Measurements from ENCODE around the gene TRPM4.

The TRPM4 gene

DNA sequence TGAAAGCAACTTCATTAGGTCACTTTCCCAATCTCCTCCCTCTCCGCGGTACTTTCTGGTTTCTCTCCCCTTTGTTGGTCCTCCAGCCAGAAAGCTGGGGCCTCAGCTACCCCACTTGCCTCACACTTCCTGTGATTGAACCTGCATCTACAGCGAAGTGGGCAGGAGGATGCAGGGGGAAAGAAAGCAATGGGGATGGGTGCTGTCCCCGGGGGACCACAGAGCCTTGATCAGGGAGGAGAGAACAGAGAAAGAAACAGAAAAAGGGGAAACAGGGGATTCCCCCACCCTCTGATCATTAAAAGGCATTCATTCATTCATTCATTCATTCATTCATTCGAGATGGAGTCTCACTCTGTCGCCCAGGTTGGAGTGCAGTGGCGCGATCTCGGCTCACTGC lies 74.2 kb downstream of the TRPM4 start:
- DNase-seq (ENCODE audit: low spot score) = no peak

DNA sequence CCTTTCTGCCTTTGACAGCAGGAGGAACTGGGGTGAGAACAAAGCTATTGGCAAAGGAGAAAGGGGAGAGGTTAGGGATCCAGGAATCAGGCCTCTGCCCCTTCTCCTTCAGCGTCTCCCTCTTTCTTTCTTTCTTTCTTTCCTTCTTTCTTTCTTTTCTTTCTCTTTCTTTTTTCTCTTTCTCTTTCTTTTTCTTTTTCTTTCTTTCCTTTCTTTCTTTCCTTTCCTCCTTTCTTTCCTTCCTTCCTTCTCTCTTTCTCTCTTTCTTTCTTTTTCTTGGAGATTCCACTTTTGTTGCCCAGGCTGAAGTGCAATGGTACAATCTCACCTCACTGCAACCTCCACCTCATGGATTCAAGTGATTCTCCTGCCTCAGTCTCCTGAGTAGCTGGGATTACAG lies 75.6 kb downstream of the TRPM4 start:
- no peak for DNase-seq (ENCODE audit: low spot score)

DNA sequence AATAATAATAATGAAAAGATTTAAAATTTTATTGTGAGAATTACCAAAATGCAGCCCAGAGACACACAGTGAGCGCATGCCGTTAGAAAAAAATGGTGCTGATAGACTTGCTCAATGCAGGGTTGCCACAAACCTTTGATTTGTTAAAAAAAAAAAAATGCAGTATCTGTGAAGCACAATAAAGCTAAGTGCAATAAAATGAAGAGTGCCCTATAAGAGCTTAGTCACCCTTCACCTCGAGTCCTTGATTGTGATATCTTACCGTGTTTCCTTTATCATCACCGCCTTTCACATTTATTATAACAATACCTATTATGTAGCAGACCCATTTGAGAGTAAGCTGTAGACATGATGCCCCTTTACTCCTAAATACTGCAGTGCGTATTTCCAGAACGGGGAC lies 84.2 kb downstream of the TRPM4 start:
- no peak for DNase-seq (ENCODE audit: low spot score)

DNA sequence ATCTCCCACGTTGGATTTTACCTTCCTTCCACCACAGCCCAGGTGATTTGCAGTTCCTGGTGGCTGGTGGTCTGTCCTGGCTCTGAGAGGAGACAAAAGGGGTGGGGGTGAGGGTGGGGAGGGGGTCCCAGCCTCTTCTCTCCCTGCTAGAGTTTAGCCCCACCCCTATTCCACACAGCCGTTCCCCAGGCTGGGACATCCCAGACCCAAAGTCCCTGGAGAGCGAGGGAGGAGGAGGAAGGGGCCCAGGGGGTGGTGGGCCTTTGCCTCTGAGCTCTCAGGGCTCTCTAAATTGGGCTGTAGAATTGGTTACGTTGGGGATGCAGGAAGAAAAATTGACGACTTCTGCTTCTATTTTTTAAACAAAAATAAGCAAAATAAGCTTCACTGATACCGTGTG lies 85.5 kb downstream of the TRPM4 start:
- DNase-seq (ENCODE audit: low spot score) = no peak

DNA sequence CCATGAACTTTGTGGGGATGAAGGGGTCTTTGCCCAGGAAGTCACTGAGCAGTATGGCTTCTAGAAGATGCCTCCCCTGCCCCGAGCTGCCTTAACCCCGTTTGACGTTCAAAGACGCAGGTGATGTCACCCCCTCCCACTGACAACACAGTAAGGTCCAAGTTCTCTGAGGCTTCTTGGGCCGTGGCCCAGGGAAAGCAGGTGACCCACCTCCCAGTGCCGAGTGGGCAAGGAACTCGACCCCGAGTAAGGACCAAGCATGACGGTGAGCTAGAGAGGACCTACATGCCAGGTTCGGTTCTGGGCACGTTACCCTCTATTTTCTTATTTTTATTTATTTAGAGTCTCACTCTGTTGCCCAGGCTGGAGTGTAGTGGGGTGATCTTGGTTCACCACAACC lies 86.1 kb downstream of the TRPM4 start:
- DNase-seq (ENCODE audit: low spot score) = no peak

DNA sequence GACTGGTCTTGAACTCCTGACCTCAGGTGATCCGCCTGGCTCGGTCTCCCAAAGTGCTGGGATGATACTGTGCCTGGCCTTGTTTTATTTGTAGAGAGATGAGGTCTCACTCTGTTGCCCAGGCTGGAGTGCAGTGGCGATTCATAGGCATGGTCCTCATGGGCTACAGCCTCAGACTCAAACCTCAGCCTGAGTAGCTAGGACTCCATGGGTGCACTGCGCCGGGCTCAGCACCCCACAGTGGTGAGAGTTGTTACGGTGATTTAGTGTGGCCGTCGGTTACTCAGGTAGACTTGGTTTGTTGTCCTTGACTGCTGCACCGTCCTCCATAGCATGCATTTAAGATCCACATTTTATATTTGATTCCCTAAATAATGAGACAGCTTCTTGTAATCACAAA lies 86.7 kb downstream of the TRPM4 start:
- no peak for DNase-seq (ENCODE audit: low spot score)

DNA sequence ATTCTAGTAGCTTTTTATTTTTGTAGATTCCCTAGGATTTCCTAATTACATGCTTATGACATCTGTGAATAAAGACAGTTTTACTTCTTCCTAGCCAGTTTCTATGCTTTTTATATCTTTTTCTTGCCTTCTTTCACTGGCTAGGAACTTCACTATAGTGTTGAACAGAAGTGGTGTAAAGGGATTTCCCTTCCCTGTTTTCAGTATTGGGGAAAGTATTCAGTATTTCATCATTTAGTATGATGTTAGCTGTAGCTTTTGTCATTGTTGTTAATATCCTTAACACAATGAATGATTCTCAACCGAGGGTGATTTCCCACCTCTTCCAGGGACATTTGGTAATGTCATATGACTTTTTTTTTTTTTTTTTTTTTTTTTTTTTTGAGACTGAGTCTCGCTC lies 90.1 kb downstream of the TRPM4 start:
- no peak for DNase-seq (ENCODE audit: low spot score)

DNA sequence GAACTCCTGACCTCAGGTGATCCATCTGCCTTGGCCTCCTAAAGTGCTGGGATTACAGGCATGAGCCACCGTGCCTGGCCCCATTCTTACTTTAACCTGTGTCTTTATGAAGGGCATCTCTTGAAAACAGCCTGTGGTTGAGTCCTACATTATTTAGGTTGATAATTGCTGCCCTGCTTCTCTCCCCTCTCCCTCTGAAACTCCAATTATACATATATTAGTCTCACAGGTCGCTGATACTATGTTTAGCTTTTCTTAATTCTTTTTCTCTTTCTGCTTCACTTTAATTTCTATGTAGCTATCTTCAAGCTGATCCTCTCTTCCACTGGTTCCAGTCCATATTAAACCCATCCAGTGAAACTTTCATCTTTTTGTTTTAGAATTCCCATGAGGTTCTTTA lies 92.3 kb downstream of the TRPM4 start:
- no peak for DNase-seq (ENCODE audit: low spot score)

DNA sequence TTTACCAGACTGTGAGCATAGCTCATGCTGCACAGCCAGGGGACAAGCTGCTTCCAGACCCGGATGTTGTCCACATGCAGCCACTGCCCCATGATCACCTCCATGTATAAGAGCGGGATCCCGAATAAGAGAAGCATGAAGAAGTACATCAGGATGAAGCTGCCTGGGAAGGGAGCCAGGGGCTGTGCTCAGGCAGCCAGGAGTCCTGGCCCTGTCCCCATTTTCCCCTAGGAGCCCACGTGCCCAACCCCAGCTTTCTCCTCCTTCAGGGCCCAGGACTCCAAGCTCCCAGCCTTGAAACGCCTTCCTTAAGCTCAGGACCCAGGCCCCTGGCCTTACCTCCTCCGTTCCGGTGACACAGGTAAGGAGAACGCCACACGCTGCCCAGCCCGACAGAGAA lies 98.1 kb downstream of the TRPM4 start:
- DNase-seq (ENCODE audit: low spot score) = no peak

DNA sequence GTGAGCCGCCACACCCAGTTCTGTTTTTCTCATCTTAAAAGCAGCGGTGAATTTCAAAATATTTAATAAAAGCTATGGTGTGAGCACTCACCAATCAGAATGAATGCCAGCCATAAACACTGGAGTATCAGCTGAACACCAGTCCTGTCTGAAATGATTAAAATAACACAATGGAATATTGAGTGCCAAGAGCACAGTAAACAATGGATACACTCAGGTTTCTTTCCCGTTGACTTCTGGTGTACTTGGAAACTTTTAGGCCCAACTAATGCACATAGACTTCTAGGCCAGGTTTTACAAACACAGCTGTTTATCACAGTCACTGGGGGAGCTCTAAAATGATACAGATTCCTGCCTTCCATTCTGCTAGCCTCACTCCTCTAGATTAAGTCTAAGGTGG lies 99.1 kb downstream of the TRPM4 start:
- DNase-seq (ENCODE audit: low spot score) = no peak

Data from HuH-7.5 (cell line).